ENCODE data around the gene ADGRF5.

The ADGRF5 gene

DNA sequence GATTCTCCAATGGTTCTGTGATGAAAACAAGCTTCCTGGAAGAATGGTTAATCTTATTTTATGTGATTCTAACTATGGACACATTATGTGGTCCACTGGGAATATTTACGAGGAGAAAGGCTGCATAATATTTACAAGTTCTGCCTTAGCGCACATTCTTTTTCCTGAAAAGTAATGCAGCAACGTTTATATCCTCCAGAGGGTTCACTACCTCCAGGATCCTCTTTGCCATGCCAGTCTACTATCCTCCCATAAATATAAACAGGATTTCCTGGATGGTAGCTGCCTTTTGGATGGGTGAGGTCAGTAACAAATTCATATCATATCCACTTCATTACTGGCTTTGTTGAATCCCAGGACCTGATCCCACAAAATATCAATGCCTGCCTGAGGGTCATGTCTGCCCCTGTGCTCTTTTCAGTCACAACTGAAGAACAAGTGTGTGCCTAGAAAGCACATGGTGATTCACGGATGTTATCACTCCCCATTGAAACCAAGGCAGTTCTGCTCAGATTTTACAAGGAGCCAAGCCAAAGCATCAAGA is 30.4 kb downstream of the ADGRF5 start:
- H3K4me3 ChIP-seq (ENCODE audit: low read depth, low read length), result no peak overlapping the region
- no peak for DNase-seq (ENCODE audit: low read depth)
- TF ChIP-seq, protein P1, sequence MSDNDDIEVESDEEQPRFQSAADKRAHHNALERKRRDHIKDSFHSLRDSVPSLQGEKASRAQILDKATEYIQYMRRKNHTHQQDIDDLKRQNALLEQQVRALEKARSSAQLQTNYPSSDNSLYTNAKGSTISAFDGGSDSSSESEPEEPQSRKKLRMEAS (IDR thresholded peaks at IDR 0.05; ENCODE audit: low read depth, low read length), result no peak
- TF ChIP-seq MYC (IDR thresholded peaks at IDR 0.05; ENCODE audit: low read depth, low read length), result no peak
- no peak for TF ChIP-seq CTCF (IDR thresholded peaks at IDR 0.05; ENCODE audit: low read depth, low read length)
- TF ChIP-seq POLR2A (IDR thresholded peaks at IDR 0.05; ENCODE audit: extremely low read depth, insufficient read length), result no peak

- no peak for DNase-seq (ENCODE audit: low read depth)
- no peak overlapping the region for H3K4me3 ChIP-seq (ENCODE audit: low read depth, low read length)
- TF ChIP-seq MYC (IDR thresholded peaks at IDR 0.05; ENCODE audit: low read depth, low read length) (no peak), CTCF (IDR thresholded peaks at IDR 0.05; ENCODE audit: low read depth, low read length) (no peak), POLR2A (IDR thresholded peaks at IDR 0.05; ENCODE audit: extremely low read depth, insufficient read length) (no peak)
- TF ChIP-seq, protein P1 (IDR thresholded peaks at IDR 0.05; ENCODE audit: low read depth, low read length), result no peak
Measured at GRCh38 chr6:46888578-46888977, 33.2 kb downstream of the ADGRF5 start.

GRCh38 chr6:46888031-46888430 is 33.7 kb downstream of the ADGRF5 start:
- DNase-seq (ENCODE audit: low read depth), result no peak
- TF ChIP-seq POLR2A (IDR thresholded peaks at IDR 0.05; ENCODE audit: extremely low read depth, insufficient read length), result no peak
- TF ChIP-seq, protein P1 (IDR thresholded peaks at IDR 0.05; ENCODE audit: low read depth, low read length), result no peak
- no peak for TF ChIP-seq CTCF (IDR thresholded peaks at IDR 0.05; ENCODE audit: low read depth, low read length)
- no peak for TF ChIP-seq MYC (IDR thresholded peaks at IDR 0.05; ENCODE audit: low read depth, low read length)
- no peak overlapping the region for H3K4me3 ChIP-seq (ENCODE audit: low read depth, low read length)

GRCh38 chr6:46882645-46883044 is 39.1 kb downstream of the ADGRF5 start:
- no peak overlapping the region for H3K4me3 ChIP-seq (ENCODE audit: low read depth, low read length)
- TF ChIP-seq MYC (IDR thresholded peaks at IDR 0.05; ENCODE audit: low read depth, low read length), result no peak
- no peak for TF ChIP-seq CTCF (IDR thresholded peaks at IDR 0.05; ENCODE audit: low read depth, low read length)
- TF ChIP-seq, protein P1 (IDR thresholded peaks at IDR 0.05; ENCODE audit: low read depth, low read length), result no peak
- no peak for TF ChIP-seq POLR2A (IDR thresholded peaks at IDR 0.05; ENCODE audit: extremely low read depth, insufficient read length)
- DNase-seq (ENCODE audit: low read depth), result no peak

DNA sequence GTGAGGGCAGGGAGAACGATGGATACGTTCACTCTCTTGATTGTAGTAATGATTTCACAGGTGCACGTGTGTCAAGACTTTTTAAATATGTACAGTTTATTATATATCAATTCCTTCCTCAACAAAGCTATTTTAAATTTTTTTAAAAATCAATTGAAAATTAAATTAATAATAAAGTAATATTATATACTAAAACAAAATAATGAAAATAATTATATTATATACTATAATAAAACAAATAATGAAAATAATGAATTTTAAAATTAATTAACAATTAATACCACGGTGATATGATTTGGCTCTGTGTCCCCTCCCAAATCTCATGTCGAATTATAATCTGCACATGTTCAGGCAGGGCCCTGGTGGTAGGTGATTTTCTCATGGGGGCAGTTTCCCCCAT is 42.7 kb downstream of the ADGRF5 start:
- no peak overlapping the region for H3K4me3 ChIP-seq (ENCODE audit: low read depth, low read length)
- no peak for DNase-seq (ENCODE audit: low read depth)
- TF ChIP-seq, protein P1 (IDR thresholded peaks at IDR 0.05; ENCODE audit: low read depth, low read length), result no peak
- TF ChIP-seq MYC (IDR thresholded peaks at IDR 0.05; ENCODE audit: low read depth, low read length) (no peak), CTCF (IDR thresholded peaks at IDR 0.05; ENCODE audit: low read depth, low read length) (no peak), POLR2A (IDR thresholded peaks at IDR 0.05; ENCODE audit: extremely low read depth, insufficient read length) (no peak)
